DND-41 (cell line): ENCODE measurements around the gene DMPK.

Experiments used
- ATAC-seq: fragments of 200-7000 bp; cut with Tn5 transposase; 3 replicates; pipeline ENCODE4 v1.9.1; 2021; ENCODE audit warnings: low read depth; ENCODE audit not compliant: insufficient read depth
- DNase-seq: peaks from one replicate; pipeline ENCODE4 v3.0.0-alpha.2; 2020
- H2AFZ ChIP-seq: 2 replicates; pipeline ENCODE4 v1.6.0; 2012; ENCODE audit warnings: low read depth, low read length
- H3K27ac ChIP-seq: 2 replicates; pipeline ENCODE4 v1.5.1; 2012; ENCODE audit warnings: low read length, inconsistent platforms
- H3K27me3 ChIP-seq: fragments of 200-600 bp; sonication (generic); 2 replicates; pipeline ENCODE4 v1.6.0; 2012; ENCODE audit warnings: low read length, mild to moderate bottlenecking, inconsistent platforms; ENCODE audit not compliant: insufficient read depth, poor library complexity
- H3K36me3 ChIP-seq: 2 replicates; pipeline ENCODE4 v1.5.1; 2012; ENCODE audit warnings: low read length, inconsistent platforms; ENCODE audit not compliant: insufficient read depth
- H3K4me1 ChIP-seq: 2 replicates; pipeline ENCODE4 v1.5.1; 2012; ENCODE audit warnings: mild to moderate bottlenecking, low read length; ENCODE audit not compliant: insufficient read depth
- H3K4me2 ChIP-seq: 2 replicates; pipeline ENCODE4 v1.6.0; 2012; ENCODE audit warnings: mild to moderate bottlenecking, moderate library complexity, low read length, inconsistent platforms; ENCODE audit not compliant: insufficient read depth
- H3K4me3 ChIP-seq, 2 experiments: fragments of 200-600 bp in 1 of 2; shearing (Covaris generic) in 1 of 2; 2 replicates each; pipeline ENCODE4 v1.5.1; 2012 to 2016; ENCODE audit warnings: inconsistent platforms in 2 of 2, low read length in 2 of 2, mild to moderate bottlenecking in 2 of 2, low read depth in 1 of 2, moderate library complexity in 1 of 2
- H3K79me2 ChIP-seq: 2 replicates; pipeline ENCODE4 v1.6.0; 2012; ENCODE audit warnings: low read length, inconsistent platforms; ENCODE audit not compliant: insufficient read depth
- H3K9ac ChIP-seq: 2 replicates; pipeline ENCODE4 v1.6.0; 2012; ENCODE audit warnings: low read depth, mild to moderate bottlenecking, inconsistent platforms, low read length, moderate library complexity
- H3K9me3 ChIP-seq: 2 replicates; pipeline ENCODE4 v1.5.1; 2012; ENCODE audit warnings: low read length, moderate library complexity, mild to moderate bottlenecking, inconsistent platforms; ENCODE audit not compliant: insufficient read depth, severe bottlenecking
- H4K20me1 ChIP-seq: 2 replicates; pipeline ENCODE4 v1.6.0; 2012; ENCODE audit warnings: low read length; ENCODE audit not compliant: insufficient read depth
- EZH2 ChIP-seq: IDR thresholded peaks from 3 replicates; pipeline ENCODE4 v1.6.1; 2012; ENCODE audit warnings: borderline replicate concordance, low read depth, mild to moderate bottlenecking, moderate library complexity, low read length, inconsistent platforms; ENCODE audit not compliant: severe bottlenecking
- TF ChIP-seq, protein P1 (sequence below): IDR thresholded peaks from 2 replicates; pipeline ENCODE4 v1.5.1; 2012; ENCODE audit warnings: borderline replicate concordance, low read length, moderate library complexity, mild to moderate bottlenecking; ENCODE audit not compliant: poor library complexity, severe bottlenecking; ENCODE audit errors: extremely low read depth

DMPK gene

DNA sequence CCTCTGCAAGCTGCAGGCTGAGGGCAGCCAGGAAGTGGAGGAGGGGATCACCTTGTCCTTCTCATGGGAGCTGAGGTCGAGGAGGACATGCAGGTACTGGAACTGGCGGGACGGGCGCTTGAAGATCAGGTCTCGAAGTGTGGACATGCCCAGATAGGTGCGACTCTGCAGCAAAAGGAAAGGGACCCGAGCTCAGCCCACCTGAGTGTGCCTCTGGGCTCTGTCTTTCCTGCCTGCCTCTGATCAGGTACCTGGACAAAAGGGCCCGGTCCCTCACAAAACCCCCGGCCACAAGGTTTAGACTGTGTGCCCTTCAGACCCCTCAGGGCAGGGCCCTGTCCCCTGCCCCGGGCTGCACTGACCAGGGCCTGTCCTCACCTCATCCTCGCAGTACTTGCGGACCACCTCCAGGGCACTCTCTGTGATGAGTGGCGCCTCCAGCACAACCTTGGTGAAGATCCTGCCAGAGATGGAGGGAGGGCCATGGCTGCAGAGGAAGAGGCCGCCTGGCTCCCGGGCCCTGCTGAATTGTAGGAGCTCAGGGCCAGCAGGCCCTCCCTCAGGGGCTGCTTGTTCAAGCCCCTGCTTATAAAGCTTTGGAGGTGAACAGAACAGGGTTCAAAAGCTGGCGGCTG is 45.3 kb upstream of the DMPK start:
- Histone ChIP-seq H3K9me3 (no peaks in the 10 kb centered on the region), H3K27ac (no peak overlapping the region), H2AFZ (no peak overlapping the region), H3K4me1 (no peaks in the 10 kb centered on the region), H3K9ac (no peak overlapping the region), H3K4me2 (no peak overlapping the region), H3K79me2 (no peaks in the 10 kb centered on the region), H3K4me3 (no peak overlapping the region), H4K20me1 (peaks cover 2% of the 10 kb centered on the region; the same call in 1 of the 2 replicates), H3K36me3 (peaks cover 98% of the 10 kb centered on the region), H3K27me3 (no peaks in the 10 kb centered on the region)
- DNase-seq (no peak), ATAC-seq (peak; percentile 30; the same call in 1 of the 3 replicates)
- no peak for TF ChIP-seq EZH2
- TF ChIP-seq, protein P1, sequence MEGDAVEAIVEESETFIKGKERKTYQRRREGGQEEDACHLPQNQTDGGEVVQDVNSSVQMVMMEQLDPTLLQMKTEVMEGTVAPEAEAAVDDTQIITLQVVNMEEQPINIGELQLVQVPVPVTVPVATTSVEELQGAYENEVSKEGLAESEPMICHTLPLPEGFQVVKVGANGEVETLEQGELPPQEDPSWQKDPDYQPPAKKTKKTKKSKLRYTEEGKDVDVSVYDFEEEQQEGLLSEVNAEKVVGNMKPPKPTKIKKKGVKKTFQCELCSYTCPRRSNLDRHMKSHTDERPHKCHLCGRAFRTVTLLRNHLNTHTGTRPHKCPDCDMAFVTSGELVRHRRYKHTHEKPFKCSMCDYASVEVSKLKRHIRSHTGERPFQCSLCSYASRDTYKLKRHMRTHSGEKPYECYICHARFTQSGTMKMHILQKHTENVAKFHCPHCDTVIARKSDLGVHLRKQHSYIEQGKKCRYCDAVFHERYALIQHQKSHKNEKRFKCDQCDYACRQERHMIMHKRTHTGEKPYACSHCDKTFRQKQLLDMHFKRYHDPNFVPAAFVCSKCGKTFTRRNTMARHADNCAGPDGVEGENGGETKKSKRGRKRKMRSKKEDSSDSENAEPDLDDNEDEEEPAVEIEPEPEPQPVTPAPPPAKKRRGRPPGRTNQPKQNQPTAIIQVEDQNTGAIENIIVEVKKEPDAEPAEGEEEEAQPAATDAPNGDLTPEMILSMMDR: no peak

DNA sequence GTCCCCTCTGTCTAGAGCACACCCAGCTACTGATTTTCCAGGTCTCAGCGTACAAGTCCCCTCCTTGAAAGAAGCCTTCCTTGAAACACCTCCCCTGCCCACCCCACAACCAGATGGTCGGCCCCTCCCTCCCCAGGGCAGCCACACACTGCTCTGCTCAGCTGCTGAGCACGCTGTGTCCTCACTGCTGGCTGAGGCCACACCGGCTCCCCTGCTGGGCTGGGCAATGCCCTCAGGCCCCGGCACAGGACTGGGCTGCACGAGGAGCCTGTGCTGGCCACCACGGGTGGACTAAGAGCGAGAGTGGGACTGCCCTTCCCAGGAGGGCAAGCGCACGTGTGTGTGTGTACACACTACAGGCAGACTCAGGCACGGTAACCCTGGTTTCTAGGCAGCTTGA is 44.6 kb upstream of the DMPK start:
- H3K27ac ChIP-seq: no peak overlapping the region
- no peaks in the 10 kb centered on the region for H3K4me1 ChIP-seq
- H3K4me3 ChIP-seq: no peak overlapping the region
- H4K20me1 ChIP-seq: peaks cover 2% of the 10 kb centered on the region; the same call in 1 of the 2 replicates
- TF ChIP-seq, protein P1: no peak
- no peak for TF ChIP-seq EZH2
- no peaks in the 10 kb centered on the region for H3K9me3 ChIP-seq
- H3K79me2 ChIP-seq: no peaks in the 10 kb centered on the region
- peaks cover 95% of the 10 kb centered on the region for H3K36me3 ChIP-seq
- ATAC-seq (no peak), DNase-seq (no peak)
- H3K27me3 ChIP-seq: no peaks in the 10 kb centered on the region
- no peak overlapping the region for H3K9ac ChIP-seq
- H3K4me2 ChIP-seq: no peak overlapping the region
- H2AFZ ChIP-seq: no peak overlapping the region

DNA sequence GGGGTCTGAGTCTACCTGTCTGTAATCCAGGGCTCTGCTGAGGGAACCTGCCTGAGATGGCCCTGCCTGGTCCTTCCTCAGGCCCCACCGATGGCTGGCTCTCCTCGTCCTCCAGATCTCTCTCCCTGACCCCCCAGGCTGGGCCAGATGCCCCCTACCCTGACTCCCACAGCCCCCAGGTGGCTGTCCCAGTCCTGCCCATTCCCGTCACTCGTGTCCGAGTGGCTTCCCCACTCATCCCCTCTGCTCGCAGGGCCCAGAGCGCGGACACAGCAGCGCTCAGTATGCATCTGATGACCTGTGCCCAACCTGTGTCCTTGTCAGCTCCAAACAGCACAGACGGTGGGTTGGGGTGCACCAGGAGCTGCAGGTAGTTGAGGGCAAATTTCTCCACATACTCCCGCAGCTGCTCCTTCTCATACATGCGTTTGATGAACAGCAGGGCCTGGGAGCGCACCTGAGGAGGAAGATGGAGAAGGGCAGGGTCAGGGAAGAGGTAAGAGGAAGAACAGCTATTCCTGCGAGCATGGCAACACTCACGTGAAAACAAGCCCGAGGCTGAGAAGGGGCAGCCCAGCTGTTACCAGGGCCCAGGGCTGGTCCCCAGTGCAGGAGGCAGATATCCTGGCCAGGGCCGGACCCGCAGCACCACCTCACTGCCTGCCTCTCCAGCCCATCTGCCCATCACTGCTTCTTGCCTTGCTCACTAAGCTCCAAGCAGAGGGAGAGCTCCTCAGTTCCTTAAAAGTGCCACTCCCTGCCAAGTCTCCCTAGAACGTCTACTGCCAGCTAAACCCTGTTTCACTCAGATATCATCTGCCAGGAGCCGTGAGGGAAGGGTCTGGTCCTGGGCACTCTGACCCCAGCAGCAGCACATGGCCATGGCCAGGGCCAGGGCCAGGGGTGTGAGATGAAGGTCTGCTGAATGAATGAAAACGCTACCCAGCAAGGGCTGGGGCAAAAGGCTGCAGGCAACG is 43.9 kb upstream of the DMPK start:
- H3K4me1 ChIP-seq: no peaks in the 10 kb centered on the region
- no peak overlapping the region for H3K4me3 ChIP-seq
- no peak overlapping the region for H3K9ac ChIP-seq
- no peaks in the 10 kb centered on the region for H3K79me2 ChIP-seq
- no peaks in the 10 kb centered on the region for H3K9me3 ChIP-seq
- H3K36me3 ChIP-seq: peaks cover 94% of the 10 kb centered on the region
- no peak overlapping the region for H2AFZ ChIP-seq
- DNase-seq (no peak), ATAC-seq (no peak)
- TF ChIP-seq, protein P1: no peak
- no peak for TF ChIP-seq EZH2
- no peak overlapping the region for H3K4me2 ChIP-seq
- H3K27me3 ChIP-seq: no peaks in the 10 kb centered on the region
- H4K20me1 ChIP-seq: peaks cover 2% of the 10 kb centered on the region; the same call in 1 of the 2 replicates
- no peak overlapping the region for H3K27ac ChIP-seq
